Femur (tissue), 1 donor: ENCODE measurements around the gene UVRAG.
"Not testable (repeated sequence)": the region's sequence is repeated elsewhere in the genome, so short reads cannot be mapped to it uniquely, and the experiment has no call there.

Experiments
- DNase-seq: peaks from one replicate; pipeline ENCODE4 v3.0.0-alpha.2; 2017

The UVRAG gene

DNA sequence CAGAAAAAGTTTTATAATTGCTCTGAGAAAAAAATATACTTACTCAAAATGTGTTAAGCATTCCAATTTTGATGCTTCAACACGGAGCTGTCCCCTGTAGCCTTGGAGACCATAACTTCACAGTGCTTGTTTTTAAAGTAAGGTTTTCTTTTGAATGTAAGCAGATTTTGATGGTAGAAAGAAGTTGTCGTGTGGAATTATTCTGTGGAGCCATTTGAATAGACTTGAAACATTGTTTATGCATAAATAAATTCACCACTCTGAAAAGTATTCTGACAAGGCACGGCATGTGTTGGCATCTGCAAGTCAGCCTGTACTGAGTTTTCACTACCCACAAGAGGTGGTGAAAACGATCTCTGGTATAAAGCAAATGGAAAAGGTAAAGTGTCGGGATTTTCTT, 115.5 kb downstream of the UVRAG start:
- DNase-seq, result no peak

GRCh38 chr11:75931124-75931523, 116.1 kb downstream of the UVRAG start:
- DNase-seq, result no peak

- DNase-seq, result not testable (repeated sequence)
These were observed 118.7 kb downstream of the UVRAG start for GRCh38 chr11:75933736-75934135.

- no peak for DNase-seq
These were observed 119.8 kb downstream of the UVRAG start for GRCh38 chr11:75934851-75935250.

DNA sequence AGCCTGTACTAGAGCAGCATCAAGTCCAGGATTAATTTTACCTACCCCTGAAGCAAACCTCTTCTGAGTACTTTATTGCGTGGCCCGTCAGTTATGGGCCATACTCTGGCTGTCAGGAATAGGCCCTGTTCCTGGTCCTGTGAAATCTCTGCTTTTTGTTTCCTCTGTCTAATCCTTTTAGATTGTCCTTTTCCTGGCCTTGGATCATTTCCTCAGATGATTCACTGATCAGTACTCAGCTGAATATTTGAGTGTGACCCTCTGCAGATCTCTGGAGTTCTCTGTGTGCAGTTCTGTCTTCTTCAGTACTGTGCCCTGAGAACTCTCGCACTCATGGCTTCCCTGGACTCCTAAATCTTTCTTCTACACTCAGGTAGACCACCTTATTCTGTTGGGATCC, 123.5 kb downstream of the UVRAG start:
- no peak for DNase-seq

DNA sequence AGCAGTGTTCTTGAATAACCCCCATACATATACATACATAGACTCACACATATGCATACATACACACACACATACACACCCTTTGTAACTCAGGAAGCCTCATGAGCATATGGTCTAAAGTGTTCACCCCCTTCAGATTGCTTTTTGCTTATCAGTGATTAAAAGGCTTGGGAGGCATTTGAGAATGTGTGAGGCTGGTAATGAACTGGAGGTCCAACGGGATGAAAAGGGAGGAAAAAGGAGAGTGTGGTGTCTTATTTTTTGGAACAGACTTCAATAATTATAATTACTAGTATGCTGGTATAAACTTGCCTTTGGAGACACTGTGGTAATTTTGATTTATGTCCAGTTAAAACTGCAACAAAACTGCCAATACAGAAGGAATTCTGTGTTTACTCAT, 124.5 kb downstream of the UVRAG start:
- no peak for DNase-seq

- no peak for DNase-seq
These were observed 125.0 kb downstream of the UVRAG start for GRCh38 chr11:75939992-75940391.

DNA sequence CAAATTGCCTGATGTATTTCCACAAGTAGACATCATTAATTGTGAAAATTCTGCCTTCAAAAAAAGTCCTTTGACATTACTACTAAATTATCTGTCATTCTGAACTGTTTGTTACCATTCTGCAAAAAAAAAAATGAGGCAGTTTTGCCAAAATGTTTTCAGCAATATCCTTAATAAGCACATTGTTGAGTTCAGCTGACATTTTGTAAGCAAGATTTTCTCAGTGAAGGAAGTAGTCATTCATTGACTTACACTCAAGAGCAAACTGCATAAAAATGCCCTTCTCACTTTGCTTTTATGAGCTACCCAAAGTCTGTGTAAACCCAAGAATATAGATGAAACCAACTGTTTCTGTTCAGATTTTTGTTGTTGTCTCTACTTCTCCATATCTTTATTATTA, 125.9 kb downstream of the UVRAG start:
- no peak for DNase-seq

DNA sequence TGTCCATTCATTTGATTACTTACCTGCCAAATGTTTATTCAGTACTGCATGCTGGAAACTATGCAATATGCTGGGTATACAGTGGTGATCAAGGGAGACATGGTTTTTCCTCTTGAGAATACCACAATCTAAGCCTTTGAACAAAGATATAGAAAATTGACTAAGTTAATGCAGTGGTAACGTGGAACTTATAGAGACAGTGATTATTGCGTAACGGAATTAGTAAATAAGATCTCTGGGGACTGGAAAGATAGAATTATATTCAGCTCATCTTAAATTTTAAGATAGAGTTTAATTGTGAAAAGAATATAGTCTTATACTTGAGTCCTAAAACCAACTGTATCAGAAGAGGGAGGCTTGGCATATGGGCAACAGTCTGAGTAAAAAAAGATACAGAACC, 129.5 kb downstream of the UVRAG start:
- DNase-seq, result no peak

- no peak for DNase-seq
These were observed 130.4 kb downstream of the UVRAG start for GRCh38 chr11:75945446-75945845.

GRCh38 chr11:75945947-75946346, 130.9 kb downstream of the UVRAG start:
- no peak for DNase-seq

DNA sequence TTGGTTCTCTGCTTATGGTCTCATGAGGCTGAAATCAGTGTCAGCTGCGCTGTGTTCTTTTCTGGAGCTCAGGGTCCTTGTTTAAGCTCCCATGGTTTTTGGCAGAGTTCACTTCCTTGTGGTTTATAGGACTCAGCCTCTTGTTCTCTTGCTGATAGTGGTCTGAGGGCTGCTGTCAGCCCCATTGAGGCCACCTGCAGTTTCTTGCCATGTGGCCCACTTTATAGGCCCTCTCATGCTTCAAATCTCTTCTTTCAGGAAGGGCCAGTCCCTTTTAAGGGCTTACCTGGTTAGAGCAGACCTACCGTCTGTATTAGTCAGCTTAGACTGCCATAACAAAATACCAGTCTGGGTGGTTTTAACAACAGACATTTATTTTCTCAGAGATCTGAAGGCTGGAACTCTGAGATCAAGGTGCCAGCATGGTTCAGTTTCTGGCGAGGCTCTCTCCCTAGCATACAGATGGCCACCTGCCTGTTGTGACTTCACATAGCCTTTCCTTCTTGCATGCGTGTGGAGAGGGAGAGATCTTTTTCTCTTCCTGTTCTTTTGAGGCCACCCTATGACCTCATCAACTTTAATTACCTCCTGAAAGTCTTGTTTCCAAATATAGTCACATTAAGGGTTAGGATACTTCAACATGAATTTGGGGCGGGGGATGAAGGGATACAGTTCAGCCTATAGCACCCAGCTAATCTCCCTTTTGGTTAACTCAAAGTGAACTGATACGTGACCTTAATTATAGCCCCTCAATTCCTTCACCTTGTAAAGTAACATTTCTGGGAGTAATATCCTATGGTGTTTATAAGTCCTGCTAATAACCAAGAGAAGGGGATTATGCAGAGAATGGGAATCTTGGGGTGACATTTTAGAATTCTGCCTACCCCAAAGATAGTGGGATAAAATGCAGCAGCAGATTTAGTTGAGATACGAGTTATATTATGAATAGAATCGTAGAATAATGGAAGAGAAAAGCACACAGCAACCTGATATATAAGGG, 131.8 kb downstream of the UVRAG start:
- DNase-seq, result no peak

DNA sequence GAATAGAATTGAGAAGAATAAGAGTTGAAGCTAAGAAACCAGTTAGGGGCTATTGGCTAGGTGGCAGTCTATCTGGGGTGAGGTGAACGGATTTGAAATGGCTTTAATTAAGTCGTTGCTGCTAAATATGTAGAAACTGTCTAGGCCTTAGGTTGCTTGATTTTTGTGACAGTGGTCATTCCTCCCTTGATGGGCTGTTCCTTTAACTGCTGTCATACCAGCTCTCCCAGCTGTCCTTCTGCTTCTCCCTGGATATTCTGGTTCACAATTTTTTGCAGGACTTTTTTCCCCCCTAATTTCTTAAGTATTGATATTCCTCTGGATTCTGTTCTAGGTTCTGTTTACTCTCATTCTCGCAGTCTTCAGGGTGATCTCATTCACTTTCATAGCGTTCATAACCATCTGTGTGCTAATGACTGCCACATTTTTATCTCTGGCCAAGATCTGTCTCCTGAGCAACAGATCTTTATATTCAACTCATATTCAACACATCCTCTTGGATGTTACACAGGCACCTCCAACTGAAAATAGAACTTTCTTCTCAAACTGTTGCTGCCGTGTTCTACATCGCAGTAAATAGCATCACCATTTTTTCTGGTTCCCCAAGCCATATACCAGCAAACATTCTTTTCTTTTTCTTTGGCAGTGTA, 134.1 kb downstream of the UVRAG start:
- peak; percentile 28 for DNase-seq

DNA sequence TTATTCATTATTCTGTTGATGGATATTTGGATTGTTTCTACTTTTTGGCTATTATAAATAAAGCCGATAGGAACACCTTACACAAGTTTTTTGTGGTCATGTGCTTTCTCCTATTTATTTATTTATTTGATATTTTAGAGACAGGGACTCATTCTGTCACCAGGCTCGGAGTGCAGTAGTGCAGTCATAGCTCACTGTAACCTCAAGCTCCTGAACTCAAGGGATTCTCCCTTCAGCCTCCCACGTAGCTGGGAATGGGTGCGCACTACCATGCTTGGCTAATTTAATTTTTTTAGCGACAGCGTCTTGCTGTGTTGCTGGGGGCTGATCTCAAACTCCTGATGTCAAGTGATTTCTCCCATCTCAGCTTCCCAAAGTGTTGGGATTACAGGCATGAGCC, 135.1 kb downstream of the UVRAG start:
- no peak for DNase-seq

GRCh38 chr11:75954039-75954438, 139.0 kb downstream of the UVRAG start:
- DNase-seq, result no peak

- DNase-seq, result no peak
These were observed 140.4 kb downstream of the UVRAG start for GRCh38 chr11:75955443-75955842.

GRCh38 chr11:75959540-75959939, 144.5 kb downstream of the UVRAG start:
- DNase-seq, result no peak

DNA sequence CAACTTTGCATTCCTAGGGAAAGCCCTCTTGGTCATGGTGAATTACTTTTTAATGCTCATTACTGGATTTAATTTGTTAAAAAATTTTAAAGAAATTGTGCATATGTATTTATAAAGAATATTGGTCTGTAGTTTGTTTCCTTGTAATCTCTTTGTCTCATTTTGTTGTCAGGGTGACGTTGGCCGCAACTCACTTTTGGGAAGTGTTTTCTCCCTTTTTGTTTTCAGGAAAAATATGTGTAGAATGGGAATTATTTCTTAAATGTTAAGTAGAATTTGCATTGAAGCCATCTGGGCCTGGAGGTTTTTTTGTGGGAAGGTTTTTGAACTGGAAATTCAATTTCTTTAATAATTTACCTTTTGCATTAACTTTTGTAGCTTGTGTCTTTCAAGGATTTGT, 149.1 kb downstream of the UVRAG start:
- DNase-seq, result peak; percentile 40

DNA sequence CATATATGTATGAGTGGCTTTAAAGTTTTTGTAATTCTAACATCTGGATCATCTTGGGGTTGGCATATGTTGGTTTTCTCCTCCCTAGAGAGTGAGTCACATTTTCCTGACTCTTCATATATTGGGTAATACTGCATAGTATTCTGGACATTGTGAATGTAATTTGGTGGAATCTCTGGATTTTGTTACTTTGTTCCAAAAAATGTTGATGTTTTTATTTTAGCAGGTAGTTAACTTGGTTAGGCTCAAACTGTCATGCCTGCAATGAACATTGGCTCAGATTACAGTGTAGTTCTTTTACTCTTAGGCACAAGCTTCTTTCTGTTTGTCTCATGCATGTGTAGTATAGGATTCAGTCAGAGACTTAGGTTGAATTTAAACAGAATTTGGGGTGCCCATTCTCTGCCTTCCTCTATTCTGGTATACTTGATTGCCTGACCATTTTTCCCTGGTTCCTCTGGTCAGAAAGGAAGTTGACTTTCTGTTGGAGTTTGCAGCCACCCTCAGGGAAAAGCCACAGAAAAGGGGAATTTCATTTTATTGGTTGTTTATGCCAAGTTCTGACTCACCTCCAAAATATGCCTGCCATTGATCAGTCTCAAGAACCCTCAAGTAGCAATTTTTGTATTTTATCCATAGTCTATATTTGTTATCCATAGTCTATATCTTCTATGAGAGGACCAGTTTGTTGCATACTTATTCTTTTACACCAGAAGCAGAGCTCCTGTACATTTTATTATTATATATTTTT, 151.7 kb downstream of the UVRAG start:
- no peak for DNase-seq

DNA sequence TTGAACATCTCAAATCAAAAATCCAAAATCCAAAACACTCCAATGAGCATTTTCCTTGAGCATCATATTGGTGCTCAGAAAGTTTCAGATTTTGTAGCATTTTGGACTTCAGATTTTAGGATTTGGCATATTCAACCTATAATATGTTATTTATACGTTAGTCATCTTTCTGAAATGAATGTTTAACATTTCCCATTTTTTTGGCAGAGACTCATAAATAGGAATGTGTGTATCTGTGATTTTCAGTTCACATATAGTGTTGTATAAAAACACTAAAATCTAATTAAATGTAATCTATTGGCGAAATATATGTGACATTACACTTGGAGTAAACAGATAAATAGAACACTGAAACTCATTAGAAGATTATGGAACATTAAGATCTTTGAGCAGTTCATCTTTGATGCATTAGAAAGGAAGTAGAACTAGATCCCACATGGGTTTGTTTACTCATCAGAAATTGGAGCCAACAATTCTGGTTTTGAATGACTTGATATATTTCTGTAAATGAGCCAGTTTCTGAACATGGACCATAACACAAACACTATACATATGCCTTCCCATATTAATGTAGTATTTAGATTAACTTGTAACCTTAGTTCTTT, 153.1 kb downstream of the UVRAG start:
- DNase-seq, result no peak

GRCh38 chr11:75969626-75970308, 154.8 kb downstream of the UVRAG start:
- no peak for DNase-seq

- DNase-seq, result not testable (repeated sequence)
These were observed 158.7 kb downstream of the UVRAG start for GRCh38 chr11:75973710-75974109.
